ENCODE data around the gene ANO7. TPM values are rescaled to one million over a fixed set of nuclear protein-coding genes. Genes with fewer than 3 reads are reported as not detected.
A peak's percentile ranks its signal among the peaks of the same experiment; 100 is the strongest.

The ANO7 gene
- total and polyA plus RNA-seq, 2 of the 13 experiments (the other 11 are each of a cell fraction or from before 2014, with no cell fraction given): 4.1 to 4.9 TPM

DNA sequence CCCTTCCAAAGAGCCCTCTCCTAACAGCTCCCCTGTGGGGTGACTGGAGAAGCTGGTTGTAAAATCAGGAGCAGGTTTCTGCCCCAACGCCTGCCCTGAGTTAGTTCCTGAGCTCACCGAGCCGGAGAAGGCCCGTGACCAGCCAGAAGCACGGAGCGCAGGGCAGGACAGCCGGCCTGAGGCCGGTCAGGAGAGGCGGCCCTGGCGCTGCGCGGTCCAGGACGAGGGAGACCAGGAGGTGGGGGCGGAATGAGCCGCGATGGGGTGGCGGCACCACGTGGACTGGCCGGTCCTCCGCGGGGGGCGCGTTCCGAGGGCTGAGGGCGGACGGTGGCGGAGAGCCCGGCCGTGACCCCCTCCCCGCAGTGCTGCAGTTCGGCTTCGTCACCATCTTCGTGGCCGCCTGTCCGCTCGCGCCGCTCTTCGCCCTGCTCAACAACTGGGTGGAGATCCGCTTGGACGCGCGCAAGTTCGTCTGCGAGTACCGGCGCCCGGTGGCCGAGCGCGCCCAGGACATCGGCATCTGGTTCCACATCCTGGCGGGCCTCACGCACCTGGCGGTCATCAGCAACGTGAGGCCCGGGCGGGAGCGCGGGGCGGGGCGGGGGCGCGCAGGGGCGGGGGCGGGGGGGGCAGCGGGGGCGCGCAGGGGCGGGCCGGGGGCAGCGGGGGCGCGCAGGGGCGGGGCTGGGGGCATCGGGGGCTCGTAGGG lies 29.0 kb downstream of the ANO7 start (continued):
- TF ChIP-seq, protein P1, sequence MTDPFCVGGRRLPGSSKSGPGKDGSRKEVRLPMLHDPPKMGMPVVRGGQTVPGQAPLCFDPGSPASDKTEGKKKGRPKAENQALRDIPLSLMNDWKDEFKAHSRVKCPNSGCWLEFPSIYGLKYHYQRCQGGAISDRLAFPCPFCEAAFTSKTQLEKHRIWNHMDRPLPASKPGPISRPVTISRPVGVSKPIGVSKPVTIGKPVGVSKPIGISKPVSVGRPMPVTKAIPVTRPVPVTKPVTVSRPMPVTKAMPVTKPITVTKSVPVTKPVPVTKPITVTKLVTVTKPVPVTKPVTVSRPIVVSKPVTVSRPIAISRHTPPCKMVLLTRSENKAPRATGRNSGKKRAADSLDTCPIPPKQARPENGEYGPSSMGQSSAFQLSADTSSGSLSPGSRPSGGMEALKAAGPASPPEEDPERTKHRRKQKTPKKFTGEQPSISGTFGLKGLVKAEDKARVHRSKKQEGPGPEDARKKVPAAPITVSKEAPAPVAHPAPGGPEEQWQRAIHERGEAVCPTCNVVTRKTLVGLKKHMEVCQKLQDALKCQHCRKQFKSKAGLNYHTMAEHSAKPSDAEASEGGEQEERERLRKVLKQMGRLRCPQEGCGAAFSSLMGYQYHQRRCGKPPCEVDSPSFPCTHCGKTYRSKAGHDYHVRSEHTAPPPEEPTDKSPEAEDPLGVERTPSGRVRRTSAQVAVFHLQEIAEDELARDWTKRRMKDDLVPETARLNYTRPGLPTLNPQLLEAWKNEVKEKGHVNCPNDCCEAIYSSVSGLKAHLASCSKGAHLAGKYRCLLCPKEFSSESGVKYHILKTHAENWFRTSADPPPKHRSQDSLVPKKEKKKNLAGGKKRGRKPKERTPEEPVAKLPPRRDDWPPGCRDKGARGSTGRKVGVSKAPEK (CRISPR knock-in tag; IDR thresholded peaks at IDR 0.05; ENCODE audit: borderline replicate concordance): no peak
- TF ChIP-seq RORA (CRISPR knock-in tag; IDR thresholded peaks at IDR 0.05): no peak
- TF ChIP-seq ZNF749 (CRISPR knock-in tag; IDR thresholded peaks at IDR 0.05; ENCODE audit: borderline replicate concordance): peak; percentile 72
- TF ChIP-seq ZNF331 (CRISPR knock-in tag; IDR thresholded peaks at IDR 0.05): peak; percentile 65; the same call in 1 of the 2 replicates
- TF ChIP-seq, protein P2, sequence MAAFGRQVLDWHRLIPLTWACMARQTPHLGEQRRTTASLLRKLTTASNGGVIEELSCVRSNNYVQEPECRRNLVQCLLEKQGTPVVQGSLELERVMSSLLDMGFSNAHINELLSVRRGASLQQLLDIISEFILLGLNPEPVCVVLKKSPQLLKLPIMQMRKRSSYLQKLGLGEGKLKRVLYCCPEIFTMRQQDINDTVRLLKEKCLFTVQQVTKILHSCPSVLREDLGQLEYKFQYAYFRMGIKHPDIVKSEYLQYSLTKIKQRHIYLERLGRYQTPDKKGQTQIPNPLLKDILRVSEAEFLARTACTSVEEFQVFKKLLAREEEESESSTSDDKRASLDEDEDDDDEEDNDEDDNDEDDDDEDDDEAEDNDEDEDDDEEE (CRISPR knock-in tag; IDR thresholded peaks at IDR 0.05): peak; percentile 77; the same call in 1 of the 2 replicates
- peak; percentile 63; the same call in 1 of the 2 replicates for TF ChIP-seq ZNF563 (CRISPR knock-in tag; IDR thresholded peaks at IDR 0.05)
- TF ChIP-seq, protein P3, sequence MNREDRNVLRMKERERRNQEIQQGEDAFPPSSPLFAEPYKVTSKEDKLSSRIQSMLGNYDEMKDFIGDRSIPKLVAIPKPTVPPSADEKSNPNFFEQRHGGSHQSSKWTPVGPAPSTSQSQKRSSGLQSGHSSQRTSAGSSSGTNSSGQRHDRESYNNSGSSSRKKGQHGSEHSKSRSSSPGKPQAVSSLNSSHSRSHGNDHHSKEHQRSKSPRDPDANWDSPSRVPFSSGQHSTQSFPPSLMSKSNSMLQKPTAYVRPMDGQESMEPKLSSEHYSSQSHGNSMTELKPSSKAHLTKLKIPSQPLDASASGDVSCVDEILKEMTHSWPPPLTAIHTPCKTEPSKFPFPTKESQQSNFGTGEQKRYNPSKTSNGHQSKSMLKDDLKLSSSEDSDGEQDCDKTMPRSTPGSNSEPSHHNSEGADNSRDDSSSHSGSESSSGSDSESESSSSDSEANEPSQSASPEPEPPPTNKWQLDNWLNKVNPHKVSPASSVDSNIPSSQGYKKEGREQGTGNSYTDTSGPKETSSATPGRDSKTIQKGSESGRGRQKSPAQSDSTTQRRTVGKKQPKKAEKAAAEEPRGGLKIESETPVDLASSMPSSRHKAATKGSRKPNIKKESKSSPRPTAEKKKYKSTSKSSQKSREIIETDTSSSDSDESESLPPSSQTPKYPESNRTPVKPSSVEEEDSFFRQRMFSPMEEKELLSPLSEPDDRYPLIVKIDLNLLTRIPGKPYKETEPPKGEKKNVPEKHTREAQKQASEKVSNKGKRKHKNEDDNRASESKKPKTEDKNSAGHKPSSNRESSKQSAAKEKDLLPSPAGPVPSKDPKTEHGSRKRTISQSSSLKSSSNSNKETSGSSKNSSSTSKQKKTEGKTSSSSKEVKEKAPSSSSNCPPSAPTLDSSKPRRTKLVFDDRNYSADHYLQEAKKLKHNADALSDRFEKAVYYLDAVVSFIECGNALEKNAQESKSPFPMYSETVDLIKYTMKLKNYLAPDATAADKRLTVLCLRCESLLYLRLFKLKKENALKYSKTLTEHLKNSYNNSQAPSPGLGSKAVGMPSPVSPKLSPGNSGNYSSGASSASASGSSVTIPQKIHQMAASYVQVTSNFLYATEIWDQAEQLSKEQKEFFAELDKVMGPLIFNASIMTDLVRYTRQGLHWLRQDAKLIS (CRISPR knock-in tag; IDR thresholded peaks at IDR 0.05): no peak; the same call in 1 of the 2 replicates
- TF ChIP-seq HES4 (CRISPR knock-in tag; IDR thresholded peaks at IDR 0.05; ENCODE audit: borderline replicate concordance): peak; percentile 31; the same call in 1 of the 2 replicates
- no peak for TF ChIP-seq ZNF180 (CRISPR knock-in tag; IDR thresholded peaks at IDR 0.05; ENCODE audit: borderline replicate concordance, low read depth)
- no peak for TF ChIP-seq SIX1 (CRISPR knock-in tag; IDR thresholded peaks at IDR 0.05; ENCODE audit: borderline replicate concordance)
- TF ChIP-seq ZNF768 (CRISPR knock-in tag; IDR thresholded peaks at IDR 0.05): no peak
- TF ChIP-seq ZNF274 (CRISPR knock-in tag; IDR thresholded peaks at IDR 0.05): peak; percentile 95
- TF ChIP-seq, protein P4, sequence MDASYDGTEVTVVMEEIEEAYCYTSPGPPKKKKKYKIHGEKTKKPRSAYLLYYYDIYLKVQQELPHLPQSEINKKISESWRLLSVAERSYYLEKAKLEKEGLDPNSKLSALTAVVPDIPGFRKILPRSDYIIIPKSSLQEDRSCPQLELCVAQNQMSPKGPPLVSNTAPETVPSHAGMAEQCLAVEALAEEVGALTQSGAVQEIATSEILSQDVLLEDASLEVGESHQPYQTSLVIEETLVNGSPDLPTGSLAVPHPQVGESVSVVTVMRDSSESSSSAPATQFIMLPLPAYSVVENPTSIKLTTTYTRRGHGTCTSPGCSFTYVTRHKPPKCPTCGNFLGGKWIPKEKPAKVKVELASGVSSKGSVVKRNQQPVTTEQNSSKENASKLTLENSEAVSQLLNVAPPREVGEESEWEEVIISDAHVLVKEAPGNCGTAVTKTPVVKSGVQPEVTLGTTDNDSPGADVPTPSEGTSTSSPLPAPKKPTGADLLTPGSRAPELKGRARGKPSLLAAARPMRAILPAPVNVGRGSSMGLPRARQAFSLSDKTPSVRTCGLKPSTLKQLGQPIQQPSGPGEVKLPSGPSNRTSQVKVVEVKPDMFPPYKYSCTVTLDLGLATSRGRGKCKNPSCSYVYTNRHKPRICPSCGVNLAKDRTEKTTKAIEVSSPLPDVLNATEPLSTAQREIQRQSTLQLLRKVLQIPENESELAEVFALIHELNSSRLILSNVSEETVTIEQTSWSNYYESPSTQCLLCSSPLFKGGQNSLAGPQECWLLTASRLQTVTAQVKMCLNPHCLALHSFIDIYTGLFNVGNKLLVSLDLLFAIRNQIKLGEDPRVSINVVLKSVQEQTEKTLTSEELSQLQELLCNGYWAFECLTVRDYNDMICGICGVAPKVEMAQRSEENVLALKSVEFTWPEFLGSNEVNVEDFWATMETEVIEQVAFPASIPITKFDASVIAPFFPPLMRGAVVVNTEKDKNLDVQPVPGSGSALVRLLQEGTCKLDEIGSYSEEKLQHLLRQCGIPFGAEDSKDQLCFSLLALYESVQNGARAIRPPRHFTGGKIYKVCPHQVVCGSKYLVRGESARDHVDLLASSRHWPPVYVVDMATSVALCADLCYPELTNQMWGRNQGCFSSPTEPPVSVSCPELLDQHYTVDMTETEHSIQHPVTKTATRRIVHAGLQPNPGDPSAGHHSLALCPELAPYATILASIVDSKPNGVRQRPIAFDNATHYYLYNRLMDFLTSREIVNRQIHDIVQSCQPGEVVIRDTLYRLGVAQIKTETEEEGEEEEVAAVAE (CRISPR knock-in tag; IDR thresholded peaks at IDR 0.05; ENCODE audit: borderline replicate concordance): no peak
- TF ChIP-seq, protein P5, sequence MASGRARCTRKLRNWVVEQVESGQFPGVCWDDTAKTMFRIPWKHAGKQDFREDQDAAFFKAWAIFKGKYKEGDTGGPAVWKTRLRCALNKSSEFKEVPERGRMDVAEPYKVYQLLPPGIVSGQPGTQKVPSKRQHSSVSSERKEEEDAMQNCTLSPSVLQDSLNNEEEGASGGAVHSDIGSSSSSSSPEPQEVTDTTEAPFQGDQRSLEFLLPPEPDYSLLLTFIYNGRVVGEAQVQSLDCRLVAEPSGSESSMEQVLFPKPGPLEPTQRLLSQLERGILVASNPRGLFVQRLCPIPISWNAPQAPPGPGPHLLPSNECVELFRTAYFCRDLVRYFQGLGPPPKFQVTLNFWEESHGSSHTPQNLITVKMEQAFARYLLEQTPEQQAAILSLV (CRISPR knock-in tag; IDR thresholded peaks at IDR 0.05; ENCODE audit: borderline replicate concordance): peak; percentile 98
